Mammary microvascular endothelial cell (primary cell): ENCODE measurements around the gene TMEM190. TPM values are rescaled to one million over a fixed set of nuclear protein-coding genes. Genes with fewer than 3 reads are reported as not detected.

ENCODE experiments used
- total RNA-seq: library from RNA; depleted of rRNA; stranded (reverse); fragments of >200 nt; gene quantifications from 2 replicates; pipeline ENCODE4 v1.2.3, GENCODE V29; 2015

Gene TMEM190
- not detected in 2 replicates for total RNA-seq

DNA sequence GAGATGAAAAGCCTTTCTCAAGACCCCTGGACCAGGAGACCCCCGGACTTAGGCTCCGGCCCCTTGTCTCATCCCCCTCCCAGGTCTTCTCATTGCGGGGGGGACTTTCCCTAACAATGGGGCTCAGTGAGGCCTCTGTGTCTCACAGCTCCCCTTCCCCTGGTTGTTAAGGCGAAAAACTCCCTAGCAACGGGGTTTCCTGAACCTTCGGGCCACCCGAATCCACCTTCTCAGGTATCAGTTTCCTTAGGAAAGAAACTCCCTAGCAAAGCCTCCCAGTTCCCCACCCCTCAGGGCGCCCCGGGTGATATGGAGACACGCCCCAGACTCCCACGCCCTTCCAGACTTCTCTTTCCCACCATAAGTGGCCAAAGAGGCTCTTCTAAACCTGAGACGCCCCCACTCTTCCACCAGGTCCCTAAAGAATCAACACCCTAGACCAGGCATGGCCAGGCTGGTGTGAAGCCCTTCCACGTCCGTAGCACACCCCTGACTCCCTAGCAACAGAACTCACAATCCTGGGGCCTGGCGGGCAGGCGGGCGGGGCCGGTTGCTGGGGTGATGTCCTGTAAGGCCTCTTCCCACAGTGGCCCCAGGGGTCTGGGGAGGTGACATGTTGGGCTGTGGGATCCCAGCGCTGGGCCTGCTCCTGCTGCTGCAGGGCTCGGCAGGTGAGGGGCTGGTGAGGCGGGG, at the start of gene TMEM190:
Gene TMEM190, plus strand, starts transcription at position 586 of the 693 bp plus-strand sequence. Its CDS starts 28 bp downstream, at position 614.

DNA sequence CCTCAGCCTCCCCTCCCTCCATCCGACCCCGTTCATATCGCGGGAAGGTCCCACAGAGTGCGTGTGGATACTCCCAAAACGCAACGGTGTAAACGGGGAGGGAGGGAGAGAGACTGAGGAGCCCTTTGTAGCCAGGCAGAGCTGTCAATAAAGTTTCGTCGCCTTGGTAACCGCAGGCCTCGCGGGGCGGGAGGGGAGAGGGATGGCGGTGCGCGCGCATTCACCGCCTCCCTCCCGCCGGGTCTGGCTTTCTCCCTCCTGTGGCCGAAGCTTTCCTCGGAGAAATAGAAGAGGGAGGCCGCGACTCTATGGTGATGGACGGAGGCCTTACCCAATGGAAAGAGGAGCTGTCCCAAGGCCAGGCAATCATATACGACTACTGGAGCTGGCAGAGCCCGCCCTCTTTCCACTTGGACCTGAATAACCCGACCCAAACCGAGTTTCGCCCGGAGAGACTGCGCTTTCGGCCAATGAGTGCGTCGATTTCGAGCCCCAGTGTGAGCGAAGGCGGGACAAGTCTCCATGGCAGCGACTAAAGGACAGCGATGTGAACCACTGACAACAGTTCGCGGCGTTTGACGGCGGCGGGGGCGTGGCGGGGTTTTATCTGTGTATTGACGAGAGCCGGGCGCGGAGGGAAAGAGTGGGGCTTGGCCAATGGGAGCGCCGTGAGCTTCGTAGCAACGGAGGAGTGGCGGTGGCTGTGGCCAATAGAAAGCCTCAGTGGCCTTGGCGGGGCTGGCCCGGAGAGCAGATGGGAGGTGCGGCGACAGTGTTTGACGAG, 37.3 kb upstream of the TMEM190 start, which contains the start of gene KMT5C:
Gene KMT5C, plus strand, starts transcription at position 772 of the 784 bp plus-strand sequence. CDS start 2,061 bp downstream, outside the sequence.

DNA sequence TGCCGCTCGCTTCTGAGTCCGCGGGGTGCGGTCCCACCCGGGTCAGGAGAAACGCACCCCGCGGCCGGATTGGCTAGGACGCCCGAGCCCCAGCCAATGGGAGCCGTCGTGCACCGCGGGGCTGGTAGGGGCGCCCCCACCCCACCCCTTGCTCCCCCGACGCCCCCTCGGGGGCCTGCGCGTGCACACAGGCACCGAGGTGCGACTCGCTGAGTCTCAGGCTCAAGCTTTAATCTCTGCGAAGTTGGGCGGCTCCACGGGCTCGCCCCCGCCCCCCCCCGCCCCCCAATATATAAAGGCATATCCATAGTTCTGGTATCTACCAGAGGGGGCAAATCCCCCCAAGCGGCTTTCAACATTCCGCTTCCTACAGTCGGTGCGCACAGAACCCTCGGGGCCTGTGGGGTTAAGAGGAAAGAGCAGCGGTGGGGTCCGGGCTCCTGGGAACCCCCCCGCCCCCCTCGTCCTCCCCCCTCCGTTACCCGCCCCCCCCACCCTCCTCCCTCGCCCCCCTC, 21.9 kb upstream of the TMEM190 start, which contains the start of gene COX6B2:
Gene COX6B2, minus strand, starts transcription at position 22 of the 515 bp plus-strand sequence. CDS start 198 bp downstream, outside the sequence.

DNA sequence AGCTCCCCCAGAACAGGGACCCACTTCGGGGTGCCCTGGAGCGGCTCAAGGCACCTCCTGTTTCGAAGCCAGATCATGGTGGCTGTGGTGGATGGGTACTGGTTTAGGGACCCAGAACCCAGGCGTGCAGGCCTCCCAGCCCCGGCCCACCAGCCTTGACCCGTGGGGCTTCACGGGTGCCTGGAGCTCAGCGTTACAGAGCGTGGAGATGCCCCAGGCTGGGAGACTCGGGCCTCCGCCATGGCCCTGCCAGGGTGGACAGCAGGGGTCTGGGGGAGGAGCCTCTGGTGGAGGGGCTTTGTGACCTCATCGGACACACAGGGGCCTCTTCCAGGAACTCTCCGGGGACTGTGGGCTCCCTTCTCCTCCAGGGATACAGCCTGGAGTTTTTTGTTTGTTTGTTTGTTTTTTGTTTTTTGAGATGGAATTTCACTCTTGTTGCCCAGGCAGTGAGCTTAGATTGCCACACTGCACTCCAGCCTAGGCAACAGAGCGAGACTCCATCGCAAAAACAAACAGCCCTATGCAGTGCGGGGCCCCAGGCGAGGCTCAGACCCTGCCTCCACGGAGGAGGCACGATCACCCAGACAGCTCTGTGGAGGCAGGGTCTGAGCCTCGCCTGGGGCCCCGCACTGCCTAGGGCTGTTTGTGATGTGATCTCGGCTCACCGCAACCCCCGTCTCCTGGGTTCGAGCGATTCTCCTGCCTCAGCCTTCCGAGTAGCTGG, 13.5 kb upstream of the TMEM190 start, which contains the start of gene GARIN5B:
Gene GARIN5B, minus strand, starts transcription at position 271 of the 727 bp plus-strand sequence. Its CDS starts 194 bp downstream, at position 77.

DNA sequence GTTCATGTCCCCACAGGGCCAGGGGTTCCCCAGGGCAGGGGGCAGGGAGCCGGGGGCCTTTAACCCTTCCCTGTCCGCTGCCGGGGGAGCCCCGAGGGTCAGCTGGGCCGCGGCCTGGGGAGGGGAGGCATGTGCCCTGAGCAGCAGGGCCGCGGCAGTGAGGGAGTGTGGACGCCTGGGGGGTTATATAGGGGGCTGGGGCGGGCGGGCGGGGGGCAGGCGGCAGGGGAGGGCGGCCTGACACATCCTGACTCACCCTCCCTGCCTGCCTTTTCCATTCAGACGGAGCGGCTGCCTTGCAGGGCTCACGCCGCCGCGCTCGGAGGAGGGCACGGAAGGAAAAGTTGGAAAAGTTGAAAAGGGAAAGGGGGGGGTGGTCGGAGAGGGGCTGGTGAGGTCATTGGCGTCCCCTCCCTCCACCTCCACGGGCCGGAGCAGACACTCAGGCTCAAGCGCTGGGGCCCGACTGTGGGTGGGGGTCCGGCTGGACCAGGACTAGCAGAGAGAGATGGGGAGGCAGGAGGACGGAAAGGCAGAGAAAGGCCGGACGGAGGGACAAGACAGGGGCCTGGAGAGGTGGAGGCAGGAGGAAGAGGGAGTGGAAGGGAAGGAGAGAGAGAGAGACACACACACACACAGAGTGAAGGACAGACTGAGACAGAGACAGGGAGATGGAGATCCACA, 6.2 kb upstream of the TMEM190 start, which contains the start of gene IL11:
Gene IL11, minus strand, starts transcription at position 159 of the 684 bp plus-strand sequence. Its CDS starts 153 bp downstream, at position 6.

DNA sequence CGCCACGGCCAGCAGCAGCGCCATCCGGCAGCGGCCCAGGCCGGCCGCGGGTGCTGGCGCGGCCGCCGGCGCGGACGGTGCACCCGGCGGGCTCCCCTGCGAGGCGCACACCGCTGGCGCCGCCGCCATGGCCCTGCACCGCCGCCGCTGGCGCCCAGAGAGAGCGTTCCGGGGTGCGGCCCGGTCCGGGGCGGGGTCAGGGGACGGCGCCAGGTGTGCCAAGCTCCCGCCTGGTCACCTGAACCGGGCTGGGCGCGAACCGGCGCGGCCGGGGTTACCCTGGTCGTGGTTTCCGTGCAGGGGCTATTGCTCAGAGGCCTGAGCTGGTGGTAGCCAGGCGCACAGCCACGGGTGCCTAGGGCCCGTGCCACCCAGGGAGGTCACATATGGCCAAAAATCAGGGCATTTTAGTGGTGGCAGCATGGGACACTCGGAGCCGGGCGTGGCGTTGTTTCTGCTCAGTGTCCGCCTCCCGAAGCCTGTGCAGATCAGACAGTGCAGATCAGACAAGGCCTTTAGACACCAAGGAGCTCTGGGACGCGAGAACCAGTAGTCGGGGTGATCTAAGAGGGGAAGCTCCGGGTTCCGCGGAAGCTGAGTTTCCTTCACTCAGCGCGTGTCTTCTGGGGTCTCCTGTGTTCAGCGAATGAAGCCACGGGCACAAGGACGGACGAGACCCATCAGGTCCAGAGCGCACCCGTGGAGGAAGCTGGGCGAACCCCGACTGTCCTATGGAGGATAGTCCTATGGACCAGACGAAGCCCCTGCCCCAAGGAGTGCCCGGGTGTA, 7.7 kb downstream of the TMEM190 start, which contains the start of gene TMEM238:
Gene TMEM238, minus strand, starts transcription at position 162 of the 789 bp plus-strand sequence. Its CDS starts 33 bp downstream, at position 129.

DNA sequence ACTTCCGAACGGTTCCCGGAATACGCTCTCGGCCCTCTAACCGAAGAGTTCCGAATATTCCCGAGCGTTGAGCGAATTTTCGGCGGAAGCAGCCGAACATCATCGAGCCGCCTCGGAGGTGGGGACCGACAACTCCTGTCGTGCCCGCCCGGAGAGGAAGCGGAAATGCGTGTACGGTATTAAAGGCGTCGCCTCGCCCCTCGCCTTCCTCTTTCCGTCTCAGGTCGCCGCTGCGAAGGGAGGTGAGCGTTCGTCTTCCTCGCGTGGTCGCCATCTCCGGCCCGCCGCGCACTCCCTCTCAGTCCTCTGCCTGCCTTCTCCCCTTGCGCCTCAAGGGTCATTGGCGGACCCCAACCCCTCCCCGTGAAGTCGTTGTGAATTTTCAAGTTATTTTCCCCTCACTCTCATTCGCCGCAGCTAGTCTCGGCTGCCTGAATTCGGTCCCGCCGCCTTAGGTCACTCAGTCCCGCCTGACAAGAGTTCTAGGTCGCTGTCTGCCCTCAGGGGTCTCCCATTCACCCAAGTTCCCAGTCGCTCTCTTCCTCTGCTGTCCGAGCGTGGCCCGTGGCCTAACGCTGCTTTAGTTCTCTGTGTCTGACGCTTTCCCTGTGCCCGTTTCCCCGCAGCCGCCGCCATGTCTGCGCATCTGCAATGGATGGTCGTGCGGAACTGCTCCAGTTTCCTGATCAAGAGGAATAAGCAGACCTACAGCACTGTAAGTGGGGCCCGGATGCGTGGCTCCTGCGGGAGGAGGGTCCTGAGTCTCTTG, 9.3 kb downstream of the TMEM190 start, which contains the start of gene RPL28:
Gene RPL28, plus strand, starts transcription at position 209 of the 769 bp plus-strand sequence. Its CDS starts 426 bp downstream, at position 635.

DNA sequence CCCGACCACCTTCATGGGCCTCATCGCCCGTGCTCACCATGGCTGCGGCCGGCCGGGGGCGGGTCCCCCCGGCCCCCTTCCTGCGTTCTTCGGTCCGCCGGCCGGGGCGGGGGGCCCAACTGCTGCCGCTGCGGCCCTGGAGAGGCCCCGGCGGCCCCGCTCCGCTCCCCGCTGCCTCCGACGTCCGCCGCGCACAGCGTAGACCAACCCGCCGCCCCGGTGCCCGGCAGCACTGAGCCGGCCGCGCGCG, 30.8 kb downstream of the TMEM190 start, which contains the start of gene UBE2S:
Gene UBE2S, minus strand, starts transcription at position 239 of the 250 bp plus-strand sequence. Its CDS starts 199 bp downstream, at position 40.

Other genes starting within 250 kb of the TMEM190 start
- gene TNNT1, start 227.6 kb upstream of the TMEM190 start, total RNA-seq = 0.79 and 3.1 TPM in 2 replicates
- not detected in 2 replicates for gene TNNI3, start 219.1 kb upstream of the TMEM190 start, total RNA-seq
- gene DNAAF3, start 210.2 kb upstream of the TMEM190 start, total RNA-seq = 0.79 and 1.8 TPM in 2 replicates
- gene SYT5, start 196.5 kb upstream of the TMEM190 start, total RNA-seq = not detected in 2 replicates
- gene PTPRH, start 167.3 kb upstream of the TMEM190 start, total RNA-seq = 3.1 and 5.3 TPM in 2 replicates
- 0.27 and 1.7 TPM in 2 replicates for gene TMEM86B, start 148.1 kb upstream of the TMEM190 start, total RNA-seq
- 44.7 and 51.5 TPM in 2 replicates for gene PPP6R1, start 117.8 kb upstream of the TMEM190 start, total RNA-seq
- gene HSPBP1, start 96.7 kb upstream of the TMEM190 start, total RNA-seq = 44.3 and 63.8 TPM in 2 replicates
- 0.25 and 0.27 TPM in 2 replicates for gene BRSK1, start 92.8 kb upstream of the TMEM190 start, total RNA-seq
- not detected in 2 replicates for gene TMEM150B, start 51.5 kb upstream of the TMEM190 start, total RNA-seq
- gene KMT5C, start 37.0 kb upstream of the TMEM190 start, total RNA-seq = 6.3 and 6.6 TPM in 2 replicates
- not detected in 2 replicates for gene COX6B2, start 22.1 kb upstream of the TMEM190 start, total RNA-seq
- gene GARIN5B, start 13.6 kb upstream of the TMEM190 start, total RNA-seq = not detected in 2 replicates
- not detected in 2 replicates for gene IL11, start 6.4 kb upstream of the TMEM190 start, total RNA-seq
- gene TMEM238, start 7.5 kb downstream of the TMEM190 start, total RNA-seq = not detected in 2 replicates
- gene RPL28, start 9.1 kb downstream of the TMEM190 start, total RNA-seq = 251 and 353 TPM in 2 replicates
- gene UBE2S, start 31.0 kb downstream of the TMEM190 start, total RNA-seq = 153 and 158 TPM in 2 replicates
- gene SHISA7, start 66.5 kb downstream of the TMEM190 start, total RNA-seq = not detected in 2 replicates
- 73.3 and 78.3 TPM in 2 replicates for gene ISOC2, start 84.8 kb downstream of the TMEM190 start, total RNA-seq
- gene C19orf85, start 87.9 kb downstream of the TMEM190 start, total RNA-seq = not detected in 2 replicates
- gene ZNF628, start 99.8 kb downstream of the TMEM190 start, total RNA-seq = 3.9 and 8.3 TPM in 2 replicates
- gene NAT14, start 108.4 kb downstream of the TMEM190 start, total RNA-seq = 15.4 and 16.5 TPM in 2 replicates
- 0.27 and 0.74 TPM in 2 replicates for gene SSC5D, start 111.6 kb downstream of the TMEM190 start, total RNA-seq
- not detected in 2 replicates for gene SBK2, start 160.3 kb downstream of the TMEM190 start, total RNA-seq
- gene SBK3, start 168.7 kb downstream of the TMEM190 start, total RNA-seq = 0.27 and 0.39 TPM in 2 replicates
- gene ZNF579, start 204.0 kb downstream of the TMEM190 start, total RNA-seq = 4.7 and 6.4 TPM in 2 replicates
- gene FIZ1, start 222.7 kb downstream of the TMEM190 start, total RNA-seq = 3.1 and 6.0 TPM in 2 replicates
- gene ZNF524, start 223.5 kb downstream of the TMEM190 start, total RNA-seq = 21.8 and 29.8 TPM in 2 replicates
- gene ZNF865, start 228.8 kb downstream of the TMEM190 start, total RNA-seq = 1.8 and 2.7 TPM in 2 replicates
- 4.5 and 5.0 TPM in 2 replicates for gene ZNF784, start 247.7 kb downstream of the TMEM190 start, total RNA-seq